GM21526 (cell line): ENCODE results near the gene PRG3.
"Not testable (repeated sequence)": the region's sequence is repeated elsewhere in the genome, so short reads cannot be mapped to it uniquely, and the experiment has no call there.

Source experiments
- ATAC-seq: cut with Tn5 transposase; IDR thresholded peaks from one replicate; pipeline ENCODE4 v1.9.1; 2021; ENCODE audit warnings: moderate library complexity; ENCODE audit not compliant: unreplicated experiment, low FRiP score

PRG3 gene

DNA sequence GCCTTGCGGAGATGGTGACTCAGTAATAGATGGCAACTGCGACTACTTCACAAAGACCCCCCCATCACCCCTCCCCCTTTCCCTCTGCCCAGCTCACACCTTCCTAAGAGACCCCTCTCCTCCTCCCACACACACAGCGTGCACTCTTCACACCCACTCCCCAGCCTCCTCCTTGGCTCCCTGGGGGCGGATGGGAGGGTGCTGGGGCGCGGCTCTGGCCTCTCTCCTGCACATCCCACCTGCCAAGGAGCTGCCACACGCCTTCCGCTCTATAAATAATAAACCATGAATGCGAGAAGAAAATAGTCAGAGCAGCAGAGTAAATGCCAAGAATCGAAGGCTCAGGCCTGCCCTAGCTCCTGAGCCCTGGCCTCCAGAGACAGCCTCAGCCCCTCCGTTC is 38.2 kb downstream of the PRG3 start:
- ATAC-seq: no peak

DNA sequence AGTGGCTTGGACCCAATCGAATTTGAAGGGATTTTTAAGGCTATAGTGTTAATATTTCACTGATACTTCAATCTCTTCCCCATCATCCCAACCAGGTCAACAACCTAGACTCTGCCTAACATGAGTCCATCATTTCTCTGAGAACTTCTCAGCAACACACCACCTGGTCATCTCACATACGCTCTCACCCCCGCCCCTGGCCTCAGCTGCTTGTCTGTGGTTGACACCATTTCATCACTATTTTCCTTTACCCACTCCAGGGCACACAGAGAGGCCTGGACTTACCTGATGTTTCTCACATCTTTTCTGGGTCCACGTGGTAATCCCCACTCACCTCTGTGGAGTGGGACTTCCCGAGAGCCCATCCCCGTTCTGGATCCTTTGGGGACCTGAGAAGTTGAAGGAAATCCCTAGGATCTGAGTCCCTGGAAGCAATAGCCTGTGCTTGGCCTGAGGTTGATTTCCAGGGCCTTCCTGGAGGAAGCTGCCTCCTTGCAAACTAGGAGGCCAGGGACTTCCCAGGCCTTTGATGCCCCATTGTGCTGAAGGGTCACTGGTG is 39.6 kb downstream of the PRG3 start:
- ATAC-seq: no peak

DNA sequence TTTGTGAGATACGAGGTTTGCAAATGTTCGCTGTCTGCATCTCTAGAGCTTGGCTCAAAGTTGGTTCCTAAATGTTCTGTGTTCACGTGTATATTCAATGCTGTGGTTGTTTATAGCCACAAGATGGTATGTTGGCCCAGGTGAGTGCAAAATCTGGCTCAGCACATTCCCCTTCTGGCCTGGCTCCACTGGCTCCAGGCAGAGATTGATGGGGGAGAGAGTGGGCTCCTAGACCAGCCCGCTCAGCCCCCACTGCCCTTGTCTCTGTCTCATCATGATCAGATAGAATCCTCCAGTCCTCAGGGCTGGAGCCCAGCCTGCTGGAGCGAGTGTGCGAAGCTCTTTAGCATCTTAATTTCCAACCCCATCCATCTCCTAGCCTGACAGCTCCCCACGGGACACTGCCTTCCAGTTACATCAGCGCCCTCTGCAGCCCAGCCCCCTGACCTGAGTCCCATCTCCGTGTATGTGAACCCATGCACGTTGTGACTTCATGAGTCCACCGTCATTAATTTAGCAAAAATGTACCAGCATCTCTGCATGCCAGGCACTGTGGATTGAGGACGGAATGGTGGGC is 40.8 kb downstream of the PRG3 start:
- no peak for ATAC-seq

DNA sequence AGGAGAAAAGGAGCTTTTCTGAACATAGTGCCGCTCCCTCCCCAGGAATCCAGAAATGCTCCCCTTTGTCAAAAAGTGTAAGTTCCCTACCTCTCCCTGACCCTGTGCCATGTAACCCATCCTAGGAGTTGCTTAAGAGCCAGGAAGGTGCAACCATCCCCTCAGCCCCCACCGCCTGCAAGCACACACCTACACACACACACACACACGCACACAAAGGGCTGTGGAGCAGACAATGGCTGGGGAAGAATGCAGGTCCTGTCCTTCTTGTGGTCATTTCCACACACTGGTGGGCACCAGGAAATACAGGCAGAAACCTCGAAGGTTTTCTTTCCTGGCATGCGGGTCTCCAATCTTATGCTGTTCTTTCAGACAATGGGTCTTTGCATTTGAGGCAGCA is 41.6 kb downstream of the PRG3 start:
- ATAC-seq: no peak

DNA sequence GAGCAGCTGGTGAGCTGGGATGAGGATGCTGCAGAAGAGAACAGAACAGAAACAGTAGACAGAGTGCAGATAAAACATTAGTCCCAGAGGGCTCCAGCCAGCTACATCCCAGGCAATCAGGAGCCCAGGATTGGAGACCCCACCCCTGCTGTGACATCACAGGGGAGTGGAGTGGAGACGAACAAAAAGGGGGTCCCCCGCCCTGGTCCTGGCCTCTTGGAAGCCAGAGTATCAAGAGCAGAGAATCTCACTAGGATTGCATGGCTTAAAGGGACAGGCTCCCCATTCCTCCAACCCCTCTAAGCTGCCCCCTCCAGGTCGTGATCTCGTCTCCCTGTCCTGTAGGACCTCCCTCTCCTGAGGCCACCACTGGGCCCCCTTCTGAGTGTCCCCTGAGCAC is 42.8 kb downstream of the PRG3 start, which contains the start of gene P2RX3:
TSS of gene P2RX3 (plus strand) at position 211 of the 400 bp plus-strand sequence. CDS start 199 bp downstream, outside the sequence.
- ATAC-seq: no peak

DNA sequence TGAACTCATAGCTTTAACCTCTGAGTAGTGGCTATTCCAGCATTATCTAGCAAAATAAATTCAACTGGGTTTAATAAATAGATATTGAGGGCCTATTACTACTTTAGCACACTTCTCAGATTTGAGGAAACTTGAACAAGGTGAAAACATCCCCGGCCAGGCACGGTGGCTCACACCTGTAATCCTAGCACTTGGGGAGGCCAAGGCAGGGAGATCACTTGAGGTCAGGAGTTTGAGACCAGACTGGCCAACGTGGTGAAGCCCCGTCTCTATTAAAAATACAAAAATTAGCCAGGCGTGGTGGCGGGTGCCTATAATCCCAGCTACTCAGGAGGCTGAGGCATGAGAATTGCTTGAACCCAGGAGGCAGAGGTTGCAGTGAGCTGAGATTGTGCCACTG is 44.1 kb downstream of the PRG3 start:
- not testable (repeated sequence) for ATAC-seq

DNA sequence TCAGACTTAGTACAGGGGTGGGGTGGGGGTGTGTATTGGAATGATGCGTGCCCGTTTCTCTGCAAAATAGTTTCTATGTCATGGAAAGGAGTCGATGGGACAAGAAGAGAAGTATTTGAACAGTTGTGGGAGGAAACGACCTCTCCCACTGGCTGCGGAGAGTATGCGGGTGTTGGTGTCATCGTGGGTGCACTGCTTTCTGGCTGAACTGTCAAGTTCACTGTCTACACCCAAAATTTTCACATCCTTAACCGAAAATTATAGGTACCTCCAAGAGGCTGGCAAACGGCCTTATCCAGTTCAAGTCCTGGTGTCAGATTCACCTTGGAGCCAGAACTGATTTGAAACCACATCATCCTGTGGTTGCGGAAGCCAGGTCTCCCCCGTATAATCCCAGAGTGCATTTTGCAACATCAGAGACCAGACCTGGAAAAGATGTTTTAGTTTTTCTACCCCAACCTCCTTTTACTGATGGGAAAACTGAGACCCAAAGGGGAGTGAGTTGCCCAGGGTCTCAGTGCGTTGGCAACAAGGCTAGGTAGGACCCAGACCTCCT is 44.8 kb downstream of the PRG3 start:
- no peak for ATAC-seq

DNA sequence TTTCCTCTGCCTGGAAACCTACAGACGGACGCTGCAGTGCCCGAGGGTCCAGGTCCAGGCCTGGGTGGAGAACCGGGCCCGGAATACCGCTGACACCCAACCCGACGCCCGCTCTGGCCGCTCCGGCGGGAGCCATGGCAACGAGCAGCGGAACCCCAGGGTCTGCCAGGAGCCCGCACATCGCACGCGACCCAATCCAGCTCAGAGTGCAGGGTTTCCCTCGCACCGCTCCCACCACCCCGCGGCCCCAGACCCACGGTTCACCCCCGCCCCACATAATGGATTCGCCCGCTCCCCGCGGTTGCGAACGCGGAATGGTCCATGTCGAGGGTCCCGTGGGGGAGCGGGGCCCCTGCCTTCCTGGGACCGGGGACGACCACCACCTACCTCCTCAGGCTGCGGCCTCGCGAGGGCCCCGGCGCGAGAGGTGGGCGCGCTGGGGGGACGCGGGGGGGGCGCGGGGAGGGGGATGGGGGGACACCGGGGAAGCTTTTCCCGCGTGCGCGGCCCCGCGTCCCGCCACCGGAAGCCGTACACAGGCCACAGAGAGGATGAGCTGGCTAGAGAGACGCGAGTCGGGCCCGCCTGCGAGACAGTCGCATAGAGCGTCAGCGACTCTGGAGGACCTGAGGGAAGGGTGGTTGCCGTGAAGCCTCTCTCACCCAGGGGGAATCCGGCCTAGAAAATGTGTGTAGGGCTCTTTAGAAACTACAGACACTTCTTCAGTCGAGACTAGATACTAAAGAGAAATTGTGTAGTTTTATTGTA is 45.4 kb downstream of the PRG3 start, which contains the start of gene SSRP1:
TSS of gene SSRP1 (minus strand) at position 550 of the 768 bp plus-strand sequence. CDS start 771 bp downstream, outside the sequence.
- peak; percentile 98 for ATAC-seq

DNA sequence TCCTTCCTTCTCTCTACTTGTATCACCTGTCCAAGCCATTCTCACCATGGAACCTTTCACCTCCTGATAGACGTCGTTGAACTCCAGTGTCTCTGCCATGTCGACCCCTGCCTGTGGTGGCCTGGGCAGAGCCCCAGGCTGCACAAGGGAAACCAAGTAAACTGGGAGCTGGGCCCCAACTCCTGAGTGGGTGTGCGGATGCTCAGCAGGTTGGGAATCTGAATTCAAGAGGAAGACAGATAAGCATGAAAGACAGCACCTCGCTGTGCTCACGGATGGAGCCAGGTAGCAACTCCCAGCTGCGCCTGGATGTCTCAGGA is 46.0 kb downstream of the PRG3 start:
- no peak for ATAC-seq

DNA sequence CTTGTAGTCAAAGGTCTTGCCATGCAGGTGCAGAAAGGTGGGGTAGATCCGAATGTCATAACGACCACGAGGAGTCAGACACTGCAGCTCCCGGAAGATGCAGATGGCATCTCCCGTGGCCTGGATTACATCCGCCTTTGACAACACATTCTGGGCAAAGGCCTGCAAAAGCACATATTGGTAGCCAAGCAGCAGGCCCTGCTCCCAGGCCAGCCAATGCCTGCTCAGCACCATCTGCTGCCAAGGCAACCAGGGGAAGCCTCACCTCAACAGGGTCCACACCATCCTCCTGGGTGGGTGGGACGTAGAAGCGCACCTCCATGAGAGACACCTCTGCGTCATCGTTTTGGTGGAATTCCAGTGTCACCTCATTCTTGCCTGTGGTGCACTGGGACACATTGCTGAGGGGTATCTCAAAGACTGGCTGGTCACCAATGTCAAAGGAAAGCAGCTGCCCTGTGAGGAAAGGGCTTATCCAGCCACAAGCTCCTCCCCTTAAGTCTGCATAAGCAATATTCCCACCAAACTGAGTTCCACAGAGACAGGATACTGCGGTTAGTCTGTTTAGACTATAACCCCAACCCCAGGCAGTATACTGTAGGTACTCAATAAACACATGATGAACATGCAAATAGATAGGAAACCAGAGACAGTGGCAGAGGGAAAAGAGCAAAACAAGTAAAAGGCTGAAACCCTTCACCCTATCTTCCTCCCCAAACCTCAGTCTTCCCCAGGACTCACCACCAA is 48.1 kb downstream of the PRG3 start:
- no peak for ATAC-seq

DNA sequence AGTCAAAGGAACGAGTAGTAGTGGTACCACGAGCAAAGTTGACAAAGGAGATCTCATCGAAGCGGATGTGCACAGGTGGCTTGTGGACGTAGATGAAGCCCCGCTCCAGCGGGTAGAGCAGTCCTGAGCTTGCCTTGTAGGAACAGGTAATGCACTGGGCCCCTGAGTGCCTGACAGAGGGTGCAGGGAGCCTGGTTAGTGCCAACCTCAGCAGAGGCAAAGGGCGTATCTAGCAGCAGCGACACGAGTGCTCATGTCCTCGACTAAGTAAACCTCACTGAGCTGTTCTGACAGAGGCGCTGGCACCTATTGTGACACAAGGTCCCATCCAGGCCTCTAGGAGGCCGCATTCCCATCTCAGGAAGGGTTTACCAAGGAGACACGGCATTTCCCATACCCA is 49.2 kb downstream of the PRG3 start:
- no peak for ATAC-seq

DNA sequence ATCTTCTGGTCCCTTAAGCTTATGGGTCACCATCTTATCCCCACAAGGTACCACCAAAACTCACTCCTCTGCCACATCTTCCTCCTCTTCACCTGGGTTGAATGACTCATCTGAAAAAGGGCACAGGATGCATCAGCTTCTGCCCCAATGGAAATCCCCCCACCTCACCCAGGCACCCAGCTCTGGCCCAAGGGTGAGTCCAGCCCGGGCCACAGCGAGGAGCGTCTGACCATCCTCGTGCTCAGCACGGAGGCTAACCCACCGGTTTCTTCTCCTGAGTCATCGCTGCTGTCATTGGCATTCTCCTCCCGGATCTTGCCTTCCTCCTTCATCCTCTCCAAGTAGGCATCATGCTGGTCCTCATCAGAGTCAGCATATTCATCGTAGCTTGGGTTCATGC is 50.9 kb downstream of the PRG3 start:
- ATAC-seq: no peak

DNA sequence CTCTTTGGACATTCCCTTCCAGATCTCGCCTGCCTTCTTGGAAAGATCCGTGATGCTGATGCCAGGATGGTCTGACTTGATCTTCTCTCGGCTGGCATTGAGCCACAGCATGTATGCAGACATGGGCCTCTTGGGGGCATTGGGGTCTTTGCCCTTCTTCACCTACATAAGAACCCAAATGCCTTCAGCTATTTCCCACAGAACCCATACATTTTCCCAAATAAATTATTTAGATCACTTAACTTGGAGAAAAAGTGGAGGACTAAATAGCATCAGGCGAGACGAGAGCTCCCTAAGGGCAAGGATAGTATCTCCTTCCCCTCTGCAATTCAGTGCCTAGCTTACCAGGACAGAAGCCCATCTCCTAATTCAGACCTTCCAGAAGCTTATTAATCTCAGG is 53.2 kb downstream of the PRG3 start:
- ATAC-seq: no peak
